CD14-positive monocyte (primary cell): ENCODE results near the gene EHF. TPM values are rescaled to one million over a fixed set of nuclear protein-coding genes. Genes with fewer than 3 reads are reported as not detected.

Source experiments
- DNase-seq, 3 donors: peaks; one replicate each; pipeline ENCODE4 v3.0.0-alpha.2; 2011 to 2022
- H2AFZ ChIP-seq: 2 replicates; pipeline ENCODE4 v1.6.0; 2012; ENCODE audit warnings: mild to moderate bottlenecking, low read depth, low read length, inconsistent platforms; ENCODE audit not compliant: insufficient read depth, poor library complexity, severe bottlenecking
- H3K27ac ChIP-seq, 2 donors: 1 replicate in 1 of 2; 2 replicates in 1 of 2; pipeline ENCODE4 v1.5.1; 2012 to 2013; ENCODE audit warnings: low read length in 2 of 2, control low read depth in 1 of 2, inconsistent platforms in 1 of 2, low read depth in 1 of 2, mild to moderate bottlenecking in 1 of 2
- H3K27me3 ChIP-seq, 2 donors: one replicate each; pipeline versions ENCODE4 v1.6.0 to v1.6.1; 2011 to 2013; ENCODE audit warnings: low read length in 2 of 2; ENCODE audit not compliant: control insufficient read depth in 2 of 2, insufficient read depth in 2 of 2
- H3K36me3 ChIP-seq, 2 donors: replicated peaks in 1 of 2; 1 replicate in 1 of 2; 2 replicates in 1 of 2; pipeline versions ENCODE4 v1.5.1 to v1.6.1; 2012 to 2013; ENCODE audit warnings: low read length in 2 of 2, control low read depth in 1 of 2, inconsistent platforms in 1 of 2, mild to moderate bottlenecking in 1 of 2; ENCODE audit not compliant: insufficient read depth in 2 of 2, control insufficient read depth in 1 of 2
- H3K4me1 ChIP-seq, 2 donors: 1 replicate in 1 of 2; 2 replicates in 1 of 2; pipeline versions ENCODE4 v1.5.1 to v1.6.1; 2012 to 2013; ENCODE audit warnings: low read length in 2 of 2, control low read depth in 1 of 2, inconsistent platforms in 1 of 2, mild to moderate bottlenecking in 1 of 2, moderate library complexity in 1 of 2; ENCODE audit not compliant: insufficient read depth in 2 of 2, control insufficient read depth in 1 of 2
- H3K4me2 ChIP-seq: replicated peaks from 2 replicates; pipeline ENCODE3; 2012; ENCODE audit warnings: low read length, moderate library complexity, mild to moderate bottlenecking; ENCODE audit not compliant: poor library complexity, severe bottlenecking; ENCODE audit errors: extremely low read depth
- H3K4me3 ChIP-seq, 3 experiments: fragments of 200-600 bp in 1 of 3; sonication (generic) in 1 of 3; replicated peaks in 1 of 3; 1 replicate in 2 of 3; 2 replicates in 1 of 3; pipeline ENCODE4 v1.5.1; 2011 to 2013; ENCODE audit warnings: low read length in 3 of 3, mild to moderate bottlenecking in 3 of 3, control low read depth in 2 of 3, low read depth in 2 of 3, inconsistent platforms in 1 of 3, moderate library complexity in 1 of 3
- H3K79me2 ChIP-seq: 2 replicates; pipeline ENCODE4 v1.6.0; 2012; ENCODE audit warnings: mild to moderate bottlenecking, control low read depth, inconsistent platforms, low read length, moderate library complexity; ENCODE audit not compliant: insufficient read depth
- H3K9ac ChIP-seq: 2 replicates; pipeline ENCODE4 v1.6.0; 2017; ENCODE audit warnings: low read length, mild to moderate bottlenecking; ENCODE audit not compliant: insufficient read depth, poor library complexity, severe bottlenecking
- H3K9me3 ChIP-seq, 2 donors: replicated peaks in 1 of 2; 1 replicate in 1 of 2; 2 replicates in 1 of 2; pipeline versions ENCODE4 v1.5.1 to v1.6.1; 2012 to 2013; ENCODE audit warnings: low read length in 2 of 2, control low read depth in 1 of 2; ENCODE audit not compliant: control insufficient read depth in 1 of 2, insufficient read depth in 1 of 2
- H4K20me1 ChIP-seq: 2 replicates; pipeline ENCODE4 v1.6.0; 2012; ENCODE audit warnings: mild to moderate bottlenecking, low read length, control low read depth, moderate library complexity; ENCODE audit not compliant: insufficient read depth
- H3K27ac Mint-ChIP-seq, 7 donors: one replicate each; pipeline ENCODE4 v1.8.0; 2020; ENCODE audit warnings: mild to moderate bottlenecking in 7 of 7, mixed read lengths in 7 of 7, moderate library complexity in 6 of 7, inconsistent platforms in 2 of 7
- H3K27me3 Mint-ChIP-seq, 3 donors: one replicate each; pipeline ENCODE4 v1.8.0; 2021 to 2022; ENCODE audit warnings: low read depth in 3 of 3, mild to moderate bottlenecking in 3 of 3, mixed read lengths in 3 of 3, moderate library complexity in 3 of 3, inconsistent platforms in 1 of 3
- H3K36me3 Mint-ChIP-seq, 2 donors: one replicate each; pipeline ENCODE4 v1.8.0; 2020; ENCODE audit warnings: mixed read lengths in 2 of 2, inconsistent platforms in 1 of 2, mild to moderate bottlenecking in 1 of 2
- H3K4me1 Mint-ChIP-seq: one replicate; pipeline ENCODE4 v1.8.0; 2020; ENCODE audit warnings: mild to moderate bottlenecking, mixed read lengths
- H3K4me3 Mint-ChIP-seq, 2 donors: one replicate each; pipeline ENCODE4 v1.8.0; 2020; ENCODE audit warnings: mild to moderate bottlenecking in 2 of 2, mixed read lengths in 2 of 2, moderate library complexity in 1 of 2
- H3K9me3 Mint-ChIP-seq, 7 donors: one replicate each; pipeline ENCODE4 v1.8.0; 2020 to 2022; ENCODE audit warnings: mixed read lengths in 7 of 7, mild to moderate bottlenecking in 6 of 7, moderate library complexity in 6 of 7, inconsistent platforms in 2 of 7
- WGBS: methylation state at CpG from one replicate; pipeline ENCODE4 v1.1.5; 2013; ENCODE audit warnings: missing lambda C conversion rate; ENCODE audit not compliant: insufficient coverage; 5-methylcytosine and 5-hydroxymethylcytosine counted together
- intact Hi-C, 2 donors: fragments of 100-400 bp; cut with micrococcal nuclease; formaldehyde crosslinking; loops; one replicate each; pipeline versions ENCODE4 v1.15.0 to v1.15.1; 2023
- polyA plus RNA-seq, 3 donors: library from polyadenylated mRNA; depleted of rRNA in 1 of 3; unstranded in 2 of 3; stranded (reverse) in 1 of 3; fragments of 300-500 nt in 2 of 3; fragments of >200 nt in 1 of 3; fragmentation: Illumina TruSeq in 2 of 3; gene quantifications; 1 replicate in 2 of 3; 2 replicates in 1 of 3; pipeline ENCODE4 v1.2.3, GENCODE V29; 2012 to 2021
- TF ChIP-seq, protein P1 (sequence below): fragments of 200-600 bp; IDR thresholded peaks from one replicate; pipeline ENCODE4 v1.8.0; 2022; ENCODE audit warnings: antibody characterized with exemption, mild to moderate bottlenecking

The EHF gene
- polyA plus RNA-seq, 3 donors = 0.17 to 0.21 TPM; not detected in 1

- no peak overlapping the region for H2AFZ ChIP-seq
- Mint-ChIP-seq H3K4me3 (no peak overlapping the region), H3K36me3 (no peaks in the 10 kb centered on the region), H3K4me1 (peaks cover 36% of the 10 kb centered on the region), H3K9me3 (peaks cover 0 to 3% (median 0%) of the 10 kb centered on the region in 7 donors), H3K27ac (no peak overlapping the region), H3K27me3 (peaks cover 0 to 2% (median 0%) of the 10 kb centered on the region in 3 donors)
- WGBS = 100% methylated on average over 2 of the region's 7 CpGs
- no peak overlapping the region for H3K27ac ChIP-seq
- H3K79me2 ChIP-seq = no peaks in the 10 kb centered on the region
- no peaks in the 10 kb centered on the region for H3K9me3 ChIP-seq
- H3K36me3 ChIP-seq = no peaks in the 10 kb centered on the region
- H3K27me3 ChIP-seq = no peaks in the 10 kb centered on the region
- no peaks in the 10 kb centered on the region for H4K20me1 ChIP-seq
- no peak overlapping the region for H3K4me3 ChIP-seq
- TF ChIP-seq, protein P1, sequence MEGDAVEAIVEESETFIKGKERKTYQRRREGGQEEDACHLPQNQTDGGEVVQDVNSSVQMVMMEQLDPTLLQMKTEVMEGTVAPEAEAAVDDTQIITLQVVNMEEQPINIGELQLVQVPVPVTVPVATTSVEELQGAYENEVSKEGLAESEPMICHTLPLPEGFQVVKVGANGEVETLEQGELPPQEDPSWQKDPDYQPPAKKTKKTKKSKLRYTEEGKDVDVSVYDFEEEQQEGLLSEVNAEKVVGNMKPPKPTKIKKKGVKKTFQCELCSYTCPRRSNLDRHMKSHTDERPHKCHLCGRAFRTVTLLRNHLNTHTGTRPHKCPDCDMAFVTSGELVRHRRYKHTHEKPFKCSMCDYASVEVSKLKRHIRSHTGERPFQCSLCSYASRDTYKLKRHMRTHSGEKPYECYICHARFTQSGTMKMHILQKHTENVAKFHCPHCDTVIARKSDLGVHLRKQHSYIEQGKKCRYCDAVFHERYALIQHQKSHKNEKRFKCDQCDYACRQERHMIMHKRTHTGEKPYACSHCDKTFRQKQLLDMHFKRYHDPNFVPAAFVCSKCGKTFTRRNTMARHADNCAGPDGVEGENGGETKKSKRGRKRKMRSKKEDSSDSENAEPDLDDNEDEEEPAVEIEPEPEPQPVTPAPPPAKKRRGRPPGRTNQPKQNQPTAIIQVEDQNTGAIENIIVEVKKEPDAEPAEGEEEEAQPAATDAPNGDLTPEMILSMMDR = no peak
- H3K4me1 ChIP-seq = peaks cover 31 to 32% of the 10 kb centered on the region in 2 donors
- H3K9ac ChIP-seq = no peak overlapping the region
- H3K4me2 ChIP-seq = no peak overlapping the region
- intact Hi-C loops = no loop called here
- DNase-seq = no peak
These were observed 11.6 kb upstream of the EHF start for GRCh38 chr11:34609187-34609751.

DNA sequence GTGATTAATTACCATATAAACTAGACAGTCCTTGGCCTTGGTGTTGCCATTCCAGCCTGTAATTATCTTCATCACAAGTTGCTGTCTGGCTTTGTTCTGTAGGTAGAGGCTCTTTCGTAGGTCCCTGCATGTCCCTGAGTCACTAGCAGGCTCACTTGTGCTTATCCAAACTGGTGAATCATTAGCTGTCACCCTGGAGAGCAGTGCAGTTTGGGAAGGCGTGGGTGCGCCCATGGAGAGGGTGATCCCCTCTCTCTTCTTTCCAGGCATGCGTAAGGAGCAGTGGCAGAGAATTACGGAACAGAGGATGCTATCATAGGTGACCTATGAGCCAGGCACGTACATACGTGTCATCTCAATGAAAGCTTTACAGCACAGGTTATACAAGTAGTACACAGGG, 11.0 kb upstream of the EHF start:
- H3K27ac Mint-ChIP-seq = no peak overlapping the region
- whole genome bisulfite sequencing = 100% methylated on average over 2 of the region's 7 CpGs
- H3K4me3 ChIP-seq = no peak overlapping the region

More for the DNA sequence above, 11.0 kb upstream of the EHF start:
- Mint-ChIP-seq H3K9me3 (peaks cover 0 to 3% (median 0%) of the 10 kb centered on the region in 7 donors), H3K4me1 (peaks cover 42% of the 10 kb centered on the region), H3K4me3 (no peak overlapping the region), H3K27me3 (peaks cover 0 to 2% (median 0%) of the 10 kb centered on the region in 3 donors), H3K36me3 (no peaks in the 10 kb centered on the region)
- H3K4me1 ChIP-seq = peaks cover 36 to 38% of the 10 kb centered on the region in 2 donors
- TF ChIP-seq, protein P1 = no peak
- no peaks in the 10 kb centered on the region for H3K27me3 ChIP-seq
- H3K36me3 ChIP-seq = no peaks in the 10 kb centered on the region
- no peaks in the 10 kb centered on the region for H4K20me1 ChIP-seq
- H3K27ac ChIP-seq = no peak overlapping the region
- no peak overlapping the region for H3K9ac ChIP-seq
- H3K4me2 ChIP-seq = no peak overlapping the region
- no peak for DNase-seq
- no peaks in the 10 kb centered on the region for H3K79me2 ChIP-seq
- intact Hi-C loops = no loop called here
- no peaks in the 10 kb centered on the region for H3K9me3 ChIP-seq
- no peak overlapping the region for H2AFZ ChIP-seq
